ENCODE data around the gene FGGY.
"Not testable (repeated sequence)": the region's sequence is repeated elsewhere in the genome, so short reads cannot be mapped to it uniquely, and the experiment has no call there.

FGGY gene

DNA sequence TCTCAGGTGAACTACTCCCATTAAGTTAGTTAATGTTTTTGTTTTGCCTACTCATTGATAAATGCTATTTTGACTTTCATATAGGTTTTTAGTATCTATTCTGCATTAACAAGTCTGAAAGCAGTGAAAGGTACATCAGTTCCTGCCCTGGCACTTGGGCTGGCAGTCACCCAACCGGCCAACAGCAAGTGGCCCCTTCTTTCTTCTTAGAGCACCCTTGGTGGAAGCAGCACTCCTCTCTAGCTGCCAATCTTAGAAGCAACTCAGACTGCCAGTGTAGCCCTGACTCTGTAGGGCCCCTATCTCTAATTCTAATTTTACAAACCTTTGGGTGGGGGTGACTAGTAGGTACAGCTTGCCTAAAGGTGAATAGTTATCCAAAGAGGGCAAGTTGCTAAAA, 155.7 kb downstream of the FGGY start:
- FAIRE-seq = no peak

DNA sequence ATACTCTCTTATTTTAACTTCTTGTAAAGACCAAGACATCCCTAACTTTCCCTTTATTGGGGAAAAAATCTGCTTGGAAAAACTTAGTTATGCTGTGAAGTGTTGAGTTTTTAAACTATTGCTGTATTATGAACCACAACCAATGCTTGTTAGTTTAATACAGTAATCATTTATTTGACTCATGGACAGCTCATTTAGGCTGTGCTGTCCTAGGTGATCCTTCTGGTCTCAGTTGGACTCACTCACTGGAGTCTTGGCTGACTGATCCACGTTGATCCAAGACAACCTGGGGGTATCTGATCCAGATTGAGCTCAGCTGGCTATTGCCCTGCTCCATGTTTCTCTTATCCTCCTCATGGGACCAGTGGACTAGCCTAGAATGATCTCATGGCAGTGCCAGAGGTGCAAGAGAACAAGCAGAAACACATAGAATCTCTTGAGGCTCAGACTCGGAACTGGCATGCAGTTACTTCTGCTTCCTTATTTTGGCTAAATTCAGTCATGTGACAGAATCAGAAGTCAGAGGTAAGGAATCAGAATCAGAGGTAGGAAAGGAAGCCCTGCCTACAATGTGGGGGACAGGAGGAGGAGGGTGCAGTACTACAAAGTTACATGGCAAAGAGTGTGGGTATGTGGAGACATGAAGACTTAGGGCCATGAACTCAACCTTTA, 156.5 kb downstream of the FGGY start:
- no peak for FAIRE-seq

DNA sequence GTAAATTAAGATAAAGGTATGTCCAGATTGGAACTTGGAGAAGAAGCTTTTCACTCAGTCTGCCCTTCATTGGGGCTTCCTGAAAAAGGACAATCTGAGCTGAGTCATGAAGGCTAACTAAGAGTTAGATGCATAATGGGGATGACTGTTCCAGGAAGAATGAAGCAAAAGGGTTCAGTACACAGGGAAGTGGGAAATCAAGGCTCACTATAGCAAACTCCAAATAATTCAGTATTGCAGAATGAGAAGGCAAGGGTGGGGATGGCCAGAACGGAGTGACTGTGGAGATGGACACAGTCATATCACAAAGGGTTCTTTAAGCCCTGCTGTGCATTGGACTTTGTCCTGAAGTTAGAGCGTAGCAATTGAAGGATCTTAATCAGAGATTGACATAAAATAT, 158.3 kb downstream of the FGGY start:
- no peak for FAIRE-seq

DNA sequence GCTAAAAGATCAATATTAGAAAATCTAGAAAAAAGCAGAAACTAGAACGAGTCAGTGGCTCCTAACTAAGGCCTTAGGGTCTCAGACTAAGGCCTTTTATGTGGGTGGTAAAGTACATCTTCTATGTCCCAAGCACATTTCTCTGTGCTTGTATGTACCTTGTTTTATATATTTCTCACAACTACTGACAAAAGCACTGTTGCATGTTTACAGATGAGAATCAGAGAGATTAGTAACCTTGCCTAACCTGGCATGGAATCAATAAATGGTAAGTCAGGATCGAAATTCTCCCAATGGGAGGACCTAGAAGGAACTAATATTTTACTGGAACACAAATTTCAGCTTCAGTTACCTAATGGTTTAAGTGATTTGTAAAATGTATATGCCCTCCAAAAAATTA, 160.9 kb downstream of the FGGY start:
- FAIRE-seq = no peak

- FAIRE-seq = no peak
These were observed 162.0 kb downstream of the FGGY start for GRCh38 chr1:59458884-59459283.

GRCh38 chr1:59462942-59463341, 166.0 kb downstream of the FGGY start:
- FAIRE-seq = not testable (repeated sequence)

DNA sequence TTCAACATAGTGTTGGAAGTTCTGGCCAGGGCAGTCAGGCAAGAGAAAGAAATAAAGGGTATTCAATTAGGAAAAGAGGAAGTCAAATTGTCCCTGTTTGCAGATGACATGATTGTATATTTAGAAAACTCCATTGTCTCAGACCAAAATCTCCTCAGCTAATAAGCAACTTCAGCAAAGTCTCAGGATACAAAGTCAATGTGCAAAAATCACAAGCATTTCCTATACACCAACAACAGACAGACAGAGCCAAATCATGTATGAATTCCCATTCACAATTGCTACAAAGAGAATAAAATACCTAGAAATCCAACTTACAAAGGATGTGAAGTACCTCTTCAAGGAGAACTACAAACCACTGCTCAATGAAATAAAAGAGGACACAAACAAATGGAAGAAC, 168.6 kb downstream of the FGGY start:
- not testable (repeated sequence) for FAIRE-seq

- no peak for FAIRE-seq
These were observed 172.0 kb downstream of the FGGY start for GRCh38 chr1:59468828-59469428.

GRCh38 chr1:59471991-59472570, 175.2 kb downstream of the FGGY start:
- not testable (repeated sequence) for FAIRE-seq

DNA sequence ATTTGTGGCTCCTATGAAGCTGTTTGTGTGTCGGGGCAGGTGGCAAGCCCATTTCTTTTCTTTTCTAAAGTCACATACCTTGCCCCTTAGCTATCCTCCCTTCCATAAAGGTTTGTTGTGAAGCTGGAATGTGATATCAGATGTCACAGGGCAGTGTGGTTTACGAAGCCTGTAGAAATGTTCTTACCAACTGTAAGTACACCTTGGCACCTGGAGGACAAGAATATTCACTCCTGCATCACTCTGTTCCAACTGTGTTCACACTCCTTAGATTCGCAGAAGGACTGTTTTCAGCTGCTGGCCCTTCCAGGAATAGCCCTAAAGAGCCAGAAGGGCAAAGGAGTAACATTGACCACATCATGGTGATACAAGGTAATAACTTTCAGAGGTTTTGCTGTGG, 176.9 kb downstream of the FGGY start:
- FAIRE-seq = no peak

DNA sequence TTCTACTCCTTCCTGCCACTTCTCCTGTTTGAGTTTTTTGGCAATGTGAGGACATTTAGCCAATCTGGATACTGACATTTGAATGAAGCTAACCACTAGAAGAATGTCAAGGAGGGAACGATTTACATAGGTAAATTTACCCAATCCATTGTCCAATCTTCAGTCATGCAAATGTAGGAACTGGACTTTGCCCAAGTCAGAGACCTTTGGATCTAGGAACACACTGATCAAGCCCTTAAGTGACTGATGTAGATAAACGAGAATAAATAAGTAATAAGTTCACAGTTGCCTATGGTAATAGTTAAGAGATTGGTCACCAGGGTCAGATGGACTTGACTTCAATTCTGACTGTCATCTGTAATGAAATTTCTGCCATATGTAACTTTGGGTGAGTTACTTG, 177.6 kb downstream of the FGGY start:
- no peak for FAIRE-seq

GRCh38 chr1:59475737-59476136, 178.8 kb downstream of the FGGY start:
- no peak for FAIRE-seq

- FAIRE-seq = no peak
These were observed 180.4 kb downstream of the FGGY start for GRCh38 chr1:59477286-59477685.

DNA sequence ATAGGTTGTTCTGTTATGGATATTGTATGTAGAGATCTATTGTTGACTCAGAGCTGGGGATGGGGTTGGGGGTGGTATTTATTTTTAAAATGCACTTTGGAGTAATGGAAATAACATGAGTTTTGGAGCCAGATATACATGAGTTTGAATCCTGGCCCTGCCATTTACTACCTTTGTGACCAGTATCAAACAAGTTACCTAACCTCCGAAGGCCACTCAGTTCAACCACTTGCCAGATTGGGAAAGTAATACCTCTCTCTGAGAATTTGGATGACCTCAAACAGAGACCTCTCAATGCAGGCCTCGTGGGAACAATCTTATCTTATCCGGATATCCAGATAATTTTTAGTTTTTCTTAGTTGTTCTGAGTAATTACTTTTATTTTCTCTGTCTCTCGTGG, 181.0 kb downstream of the FGGY start:
- no peak for FAIRE-seq

- FAIRE-seq = no peak
These were observed 181.9 kb downstream of the FGGY start for GRCh38 chr1:59478822-59479221.

DNA sequence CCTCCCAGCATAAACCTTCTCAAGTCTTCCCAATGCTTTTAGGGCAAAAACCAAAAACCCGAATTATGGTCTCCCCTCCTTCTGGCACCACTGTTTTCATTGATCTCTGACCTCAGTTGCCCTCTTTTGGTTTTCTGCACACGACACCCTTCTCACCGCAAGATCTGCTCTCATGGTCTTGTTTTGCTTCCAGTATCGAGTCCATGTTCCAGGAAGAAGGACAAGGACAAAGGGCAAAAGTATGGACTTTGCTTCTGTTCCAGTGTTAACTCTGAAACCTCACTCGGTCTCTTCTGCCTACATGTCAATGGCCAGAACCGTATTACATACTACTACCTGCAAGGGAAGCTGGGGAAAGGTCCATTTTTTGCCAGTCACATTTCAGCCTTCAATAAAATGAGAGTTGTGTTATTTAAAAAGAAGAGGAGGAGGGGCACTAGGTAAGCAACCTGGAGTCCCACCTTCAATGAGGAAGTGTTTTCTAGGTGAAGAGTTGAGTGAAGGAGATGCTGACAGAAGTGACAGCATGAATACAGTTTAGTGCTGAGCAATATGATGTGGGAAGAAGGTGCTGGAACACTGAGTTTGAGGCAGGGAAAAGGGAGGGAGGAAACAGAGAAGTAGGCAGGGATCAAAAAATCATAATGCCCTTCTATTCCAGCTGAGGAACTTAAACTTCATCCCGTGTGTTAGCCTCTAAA, 183.4 kb downstream of the FGGY start:
- FAIRE-seq = no peak

DNA sequence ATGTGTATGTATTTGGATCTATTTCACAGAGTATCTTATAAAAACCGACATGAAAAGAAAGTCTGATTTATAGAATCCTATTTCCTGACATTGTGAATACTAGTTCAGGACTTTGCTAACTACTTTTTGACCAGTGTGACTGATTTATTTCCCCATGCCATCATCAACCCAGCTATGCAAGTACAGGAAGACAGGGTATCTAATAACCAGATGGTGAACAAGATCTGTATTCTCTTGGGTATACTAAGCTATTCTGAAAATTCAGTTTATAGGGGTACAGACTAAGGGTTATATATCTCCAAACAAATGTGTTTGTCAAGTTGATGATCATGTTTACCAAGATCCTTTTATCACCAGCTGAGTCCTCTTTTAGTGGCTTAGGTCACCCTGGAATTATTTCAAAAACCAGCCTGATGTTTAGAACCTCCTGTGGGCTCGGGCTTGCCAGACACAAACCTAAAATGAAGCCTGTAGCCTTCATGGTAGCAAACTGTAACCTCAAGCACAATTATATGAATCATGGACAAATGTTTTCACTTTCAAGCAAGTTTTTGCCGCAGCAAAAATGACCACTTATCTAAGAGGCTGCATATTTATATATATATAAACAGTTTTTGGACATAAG, 185.1 kb downstream of the FGGY start:
- no peak for FAIRE-seq

DNA sequence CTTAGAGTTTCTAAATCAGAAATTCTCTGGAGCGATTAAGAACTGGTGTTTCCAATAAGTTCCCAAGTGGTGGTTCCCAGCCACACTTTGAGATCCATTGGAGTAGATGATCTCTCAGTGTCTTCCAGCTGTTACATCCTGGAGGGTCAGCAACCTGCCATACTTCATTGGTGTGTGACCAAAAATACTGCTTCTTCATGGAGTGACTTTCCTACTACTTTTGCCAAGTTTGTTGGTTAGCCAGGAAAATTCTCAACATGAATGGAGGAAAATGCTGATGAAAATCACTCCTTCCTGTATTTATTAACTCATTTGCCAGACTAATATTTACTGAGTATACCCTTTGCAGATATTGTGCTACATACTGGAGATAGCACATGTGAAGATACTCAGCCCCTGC, 186.1 kb downstream of the FGGY start:
- no peak for FAIRE-seq

DNA sequence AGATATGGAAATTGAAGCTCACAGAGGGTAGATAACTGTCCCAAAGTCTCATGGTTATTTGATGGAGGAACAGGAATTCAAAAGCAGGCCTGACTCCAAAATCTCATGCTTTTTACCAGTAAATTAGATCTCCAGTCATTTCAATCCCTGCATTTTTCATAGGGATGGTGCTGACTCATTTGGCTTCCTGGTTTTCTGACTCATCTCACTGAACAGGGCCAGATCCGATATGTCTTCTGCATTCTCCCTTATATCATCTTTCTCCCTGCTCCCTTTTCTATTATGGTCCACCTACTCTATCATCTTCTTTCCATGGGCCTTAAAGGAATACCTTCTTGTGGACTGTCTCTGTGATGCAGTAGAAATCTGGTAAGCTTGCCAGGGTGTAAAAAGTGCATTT, 187.2 kb downstream of the FGGY start:
- FAIRE-seq = no peak

DNA sequence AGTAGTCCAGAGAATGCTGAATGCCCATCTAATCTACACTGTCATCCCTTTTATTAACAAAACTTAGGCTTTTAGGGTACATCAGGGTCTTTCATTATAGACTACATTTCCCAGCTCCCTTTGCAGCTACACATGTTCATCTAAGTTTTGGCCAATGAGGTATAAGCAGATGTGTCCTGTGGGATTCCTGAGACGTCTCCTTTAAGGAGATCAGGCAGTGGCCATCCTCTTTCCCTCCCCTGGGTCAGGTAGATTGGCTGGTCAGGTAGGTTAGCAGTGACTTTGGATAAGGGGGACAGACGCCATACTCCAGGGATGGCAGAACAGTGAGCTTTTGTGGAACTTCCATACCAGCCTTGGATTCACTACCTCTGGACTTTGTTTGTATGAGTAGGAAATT, 188.3 kb downstream of the FGGY start:
- no peak for FAIRE-seq

DNA sequence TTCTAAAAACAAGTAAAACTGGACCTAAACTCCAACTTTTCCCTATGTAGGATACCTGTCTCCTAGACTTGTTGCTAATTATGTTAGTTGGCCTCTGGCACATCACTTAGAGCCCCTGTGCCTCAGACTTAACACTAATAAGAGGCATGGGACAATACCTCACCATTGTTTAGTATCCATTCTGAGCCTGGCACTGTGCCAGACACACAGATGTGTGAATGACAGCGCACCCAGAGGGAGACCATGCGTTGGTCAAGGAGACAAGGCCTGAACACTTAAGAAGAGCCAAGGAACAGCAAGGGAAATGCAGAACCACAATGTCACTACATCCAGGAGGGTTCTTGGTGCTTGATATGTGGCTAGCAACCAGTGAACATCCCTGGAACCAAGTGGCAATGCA, 189.1 kb downstream of the FGGY start:
- FAIRE-seq = no peak

DNA sequence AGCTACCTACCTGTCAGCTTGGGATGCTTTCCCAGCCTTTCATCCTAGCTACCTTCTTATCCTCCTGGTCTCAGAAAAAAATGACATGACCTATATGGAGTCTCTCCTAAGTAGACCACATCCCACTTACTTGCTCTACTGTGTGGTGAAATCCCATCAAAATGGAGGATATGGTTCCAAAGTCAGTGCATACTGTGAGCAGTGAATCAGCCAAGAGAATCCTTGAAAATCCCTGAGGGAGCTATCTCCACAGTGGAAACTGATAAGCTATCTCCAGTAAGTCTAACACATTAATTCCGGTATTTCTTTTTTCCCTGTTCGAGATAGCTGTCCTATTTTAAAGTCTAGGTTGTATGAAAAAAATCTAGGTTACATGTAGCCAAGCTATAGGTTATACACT, 189.7 kb downstream of the FGGY start:
- no peak for FAIRE-seq

DNA sequence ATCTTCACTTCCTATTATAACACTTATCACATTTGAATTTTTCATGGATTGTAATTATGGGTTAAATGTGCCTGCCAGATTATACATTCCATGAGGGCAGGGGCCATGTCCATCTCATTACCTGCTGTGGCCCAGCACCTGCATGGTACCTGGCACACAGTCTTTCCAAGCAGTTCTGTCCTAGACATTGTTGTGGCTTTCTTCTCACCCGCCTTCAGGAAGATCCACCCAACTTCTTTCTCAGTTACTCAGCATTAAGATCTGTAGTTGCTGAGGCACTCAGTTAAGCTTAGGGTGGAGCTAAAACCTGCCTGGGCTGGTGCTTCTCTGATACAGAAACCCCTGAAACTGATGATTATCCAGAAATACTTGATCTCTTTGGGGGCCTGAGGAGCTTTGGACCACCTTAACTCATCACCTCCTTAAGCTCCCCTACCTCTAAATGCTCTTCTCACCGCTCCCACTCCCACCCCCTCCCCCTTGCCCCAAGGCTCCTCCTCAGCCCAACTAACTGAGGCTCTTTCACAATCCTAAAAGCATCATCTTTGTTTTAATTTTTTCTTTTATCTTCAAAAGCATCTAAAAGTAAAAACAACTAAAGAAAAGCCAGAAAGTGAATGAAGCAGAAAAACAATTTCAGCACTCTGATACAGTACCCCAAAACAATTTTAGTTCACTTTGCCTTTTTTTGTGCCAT, 190.6 kb downstream of the FGGY start:
- FAIRE-seq = no peak

Data from A204.1 (cell line).